Measurements from ENCODE around the gene CPAMD8.

The CPAMD8 gene

DNA sequence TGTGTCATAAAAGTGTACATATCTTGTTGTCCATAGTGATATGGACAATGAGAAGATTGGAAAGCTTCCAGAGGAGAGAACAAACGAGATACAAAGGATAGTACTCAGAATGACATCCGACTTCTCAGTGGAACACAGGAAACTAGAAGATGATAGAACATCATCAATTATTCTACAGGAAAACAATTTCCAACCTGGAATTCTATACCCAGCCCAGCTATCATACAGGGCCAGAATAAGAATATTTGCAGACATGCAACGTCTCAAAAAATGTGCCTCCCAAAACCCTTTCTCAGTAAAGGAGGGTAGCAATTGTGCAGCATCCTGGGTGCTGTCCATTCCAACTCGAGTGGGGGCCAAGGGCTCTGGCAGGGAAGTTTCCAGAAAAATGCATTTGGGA lies 113.8 kb downstream of the CPAMD8 start:
- TF ChIP-seq, protein P1, sequence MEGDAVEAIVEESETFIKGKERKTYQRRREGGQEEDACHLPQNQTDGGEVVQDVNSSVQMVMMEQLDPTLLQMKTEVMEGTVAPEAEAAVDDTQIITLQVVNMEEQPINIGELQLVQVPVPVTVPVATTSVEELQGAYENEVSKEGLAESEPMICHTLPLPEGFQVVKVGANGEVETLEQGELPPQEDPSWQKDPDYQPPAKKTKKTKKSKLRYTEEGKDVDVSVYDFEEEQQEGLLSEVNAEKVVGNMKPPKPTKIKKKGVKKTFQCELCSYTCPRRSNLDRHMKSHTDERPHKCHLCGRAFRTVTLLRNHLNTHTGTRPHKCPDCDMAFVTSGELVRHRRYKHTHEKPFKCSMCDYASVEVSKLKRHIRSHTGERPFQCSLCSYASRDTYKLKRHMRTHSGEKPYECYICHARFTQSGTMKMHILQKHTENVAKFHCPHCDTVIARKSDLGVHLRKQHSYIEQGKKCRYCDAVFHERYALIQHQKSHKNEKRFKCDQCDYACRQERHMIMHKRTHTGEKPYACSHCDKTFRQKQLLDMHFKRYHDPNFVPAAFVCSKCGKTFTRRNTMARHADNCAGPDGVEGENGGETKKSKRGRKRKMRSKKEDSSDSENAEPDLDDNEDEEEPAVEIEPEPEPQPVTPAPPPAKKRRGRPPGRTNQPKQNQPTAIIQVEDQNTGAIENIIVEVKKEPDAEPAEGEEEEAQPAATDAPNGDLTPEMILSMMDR (conservative IDR thresholded peaks at IDR 0.05) = no peak
- H3K27ac ChIP-seq = no peak overlapping the region

DNA sequence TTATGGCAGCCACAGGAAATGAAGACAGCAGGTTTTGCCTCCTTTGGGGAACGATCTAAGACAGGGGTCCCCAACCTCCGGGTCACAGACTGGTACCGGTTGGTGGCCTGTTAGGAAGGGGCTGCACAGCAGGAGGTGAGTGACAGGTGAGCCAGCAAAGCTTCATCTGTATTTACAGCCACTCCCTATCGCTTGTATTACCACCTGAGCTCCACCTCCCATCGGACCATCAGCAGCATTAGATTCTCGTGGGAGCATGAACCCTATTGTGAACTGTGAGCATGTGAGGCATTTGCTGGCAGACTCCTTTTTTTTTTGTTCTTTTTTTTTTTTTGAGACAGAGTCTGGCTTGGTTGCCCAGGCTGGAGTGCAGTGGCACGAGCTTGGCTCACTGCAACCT lies 115.6 kb downstream of the CPAMD8 start:
- TF ChIP-seq, protein P1 (conservative IDR thresholded peaks at IDR 0.05) = no peak
- no peak overlapping the region for H3K27ac ChIP-seq

DNA sequence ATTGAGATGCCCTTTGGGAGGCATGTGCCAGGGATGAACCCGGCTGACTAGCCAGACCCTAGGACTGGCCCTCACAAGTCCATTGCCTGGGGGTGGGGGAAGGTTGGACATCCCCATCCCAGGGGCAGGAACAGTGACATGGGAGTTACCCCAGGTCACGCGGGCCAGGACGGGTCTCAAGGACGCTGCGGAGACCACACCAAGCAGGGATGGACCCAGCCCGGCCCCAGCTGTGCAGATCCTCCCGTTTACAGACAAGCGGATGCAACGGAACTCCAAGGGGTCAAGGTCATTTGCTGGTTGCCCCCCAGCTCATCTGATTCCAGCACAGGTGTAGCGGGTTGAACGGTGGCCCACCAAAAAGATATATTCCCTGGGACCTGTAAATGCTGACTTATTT lies 117.9 kb downstream of the CPAMD8 start:
- TF ChIP-seq, protein P1 (conservative IDR thresholded peaks at IDR 0.05) = no peak
- H3K27ac ChIP-seq = no peak overlapping the region

DNA sequence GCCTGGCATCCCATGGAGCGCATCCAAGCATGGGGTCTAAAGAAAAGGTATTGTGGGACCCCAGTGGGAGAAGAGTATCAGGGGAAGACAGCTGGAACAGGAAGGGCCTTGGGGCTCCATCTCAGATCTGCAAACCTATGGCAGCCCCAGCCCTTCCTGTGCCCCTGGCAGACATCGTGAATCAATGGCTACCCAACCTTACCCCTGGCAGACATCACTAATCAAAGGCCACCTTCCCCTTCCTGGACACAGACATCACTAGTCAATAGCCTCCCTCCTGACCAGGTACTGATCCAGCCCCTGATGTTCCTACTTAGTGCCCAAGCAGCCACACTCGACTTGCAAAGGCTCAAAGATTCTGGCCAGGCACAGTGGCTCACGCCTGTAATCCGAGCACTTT lies 122.0 kb downstream of the CPAMD8 start:
- TF ChIP-seq, protein P1 (conservative IDR thresholded peaks at IDR 0.05) = no peak
- H3K27ac ChIP-seq = no peak overlapping the region

DNA sequence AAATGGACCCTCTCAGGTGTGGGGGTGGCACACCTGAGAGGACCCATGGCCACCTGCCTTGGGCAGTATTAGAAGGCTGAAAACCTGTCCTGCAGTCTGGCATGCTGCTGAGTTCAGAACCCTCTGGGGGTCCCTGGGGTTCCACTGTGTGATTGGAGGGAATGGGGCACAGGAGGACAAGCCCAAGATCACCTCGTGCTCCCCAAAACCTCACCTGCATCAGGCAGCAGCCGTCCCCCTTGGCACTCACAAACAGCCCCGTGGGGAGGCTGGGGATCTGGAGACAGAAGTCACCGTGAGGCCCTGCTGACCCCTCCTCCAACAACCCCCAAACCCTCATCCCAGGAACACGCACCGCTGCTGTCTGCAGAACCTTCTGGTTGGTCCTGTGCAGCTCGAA lies 123.3 kb downstream of the CPAMD8 start:
- no peak overlapping the region for H3K27ac ChIP-seq
- TF ChIP-seq, protein P1 (conservative IDR thresholded peaks at IDR 0.05) = no peak

DNA sequence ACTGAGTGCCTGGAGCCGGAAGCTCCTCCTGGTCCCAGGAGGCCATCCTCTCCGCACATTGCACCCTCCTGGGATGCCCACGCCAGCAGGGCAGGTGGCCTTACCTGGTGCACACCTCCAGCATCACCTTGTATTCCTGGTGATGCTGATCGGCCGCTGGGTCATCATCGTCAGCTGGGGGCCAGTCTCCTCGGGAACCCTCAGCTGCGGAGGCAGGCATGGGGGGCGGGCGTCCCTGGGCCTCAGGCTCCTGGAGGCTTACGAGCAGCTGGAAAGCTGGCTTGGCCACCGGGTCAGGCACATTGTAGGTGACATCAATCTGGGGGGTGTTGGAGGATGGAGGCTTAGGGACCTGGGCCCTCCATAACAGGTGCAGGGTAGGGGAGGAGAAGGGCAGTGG lies 124.1 kb downstream of the CPAMD8 start:
- TF ChIP-seq, protein P1 (conservative IDR thresholded peaks at IDR 0.05) = no peak
- H3K27ac ChIP-seq = no peak overlapping the region

DNA sequence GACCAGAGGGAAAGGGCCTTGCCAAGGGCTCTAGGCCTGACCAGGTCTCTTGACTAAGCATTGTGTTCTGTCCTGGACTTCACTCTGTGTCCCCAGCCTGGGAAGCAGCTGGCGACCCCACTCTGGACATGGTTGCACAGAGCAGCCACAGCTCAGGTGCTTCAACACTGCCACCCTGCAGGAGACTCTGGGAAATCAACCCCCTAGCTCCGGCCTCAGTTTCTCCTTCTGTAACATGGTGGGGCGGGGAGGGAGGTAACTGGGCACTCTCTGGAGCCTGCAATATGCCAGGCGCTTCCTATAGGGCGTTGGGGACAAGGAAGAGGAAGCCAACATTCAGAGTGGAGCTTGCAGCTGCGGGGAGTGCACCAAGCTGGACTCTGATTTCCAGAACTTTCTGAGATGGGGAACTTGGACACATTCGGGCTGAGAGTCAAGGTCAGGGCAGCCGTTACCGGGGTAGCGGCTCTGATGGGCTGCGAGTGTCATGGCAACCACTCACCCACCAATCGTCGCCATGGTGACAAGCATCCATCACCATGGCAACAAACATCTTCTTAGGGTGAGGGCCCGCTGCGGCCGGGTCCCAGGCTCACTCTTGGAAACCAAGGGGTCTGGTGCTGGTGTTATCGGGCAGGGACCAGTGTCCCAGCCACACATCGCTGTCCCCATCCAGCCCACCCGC lies 125.0 kb downstream of the CPAMD8 start:
- TF ChIP-seq, protein P1 (conservative IDR thresholded peaks at IDR 0.05) = no peak
- no peak overlapping the region for H3K27ac ChIP-seq
